Activated CD4-positive, alpha-beta memory T cell treated with anti-CD3 and anti-CD28 coated beads, Interleukin-2, amount 10 ng/mL, durations not matched to agents 7 days and 5 days (primary cell): ENCODE measurements around the gene TMEM97. TPM values are rescaled to one million over a fixed set of nuclear protein-coding genes. Genes with fewer than 3 reads are reported as not detected.
"Not testable (repeated sequence)": the region's sequence is repeated elsewhere in the genome, so short reads cannot be mapped to it uniquely, and the experiment has no call there.

Experiments
- CTCF ChIA-PET: fragments of 350-600 bp; sonication (Branson Sonifier 250); formaldehyde crosslinking; loops from one replicate; lab custom pipeline; 2021; ENCODE audit warnings: antibody characterized with exemption, inconsistent platforms; lab: Charles Lee
- POLR2A ChIA-PET: fragments of 350-600 bp; sonication (Branson Sonifier 250); formaldehyde crosslinking; loops from one replicate; lab custom pipeline; 2021; ENCODE audit warnings: antibody characterized with exemption; lab: Charles Lee
- DNase-seq: peaks from one replicate; pipeline ENCODE4 v3.0.0-alpha.2; 2020
- H3K27ac Mint-ChIP-seq: one replicate; pipeline ENCODE4 v1.8.0; 2021; ENCODE audit warnings: mild to moderate bottlenecking, mixed read lengths
- H3K27me3 Mint-ChIP-seq: one replicate; pipeline ENCODE4 v1.8.0; 2021; ENCODE audit warnings: mixed read lengths
- H3K36me3 Mint-ChIP-seq: one replicate; pipeline ENCODE4 v1.8.0; 2021; ENCODE audit warnings: low read depth, mixed read lengths
- H3K4me1 Mint-ChIP-seq: one replicate; pipeline ENCODE4 v1.8.0; 2021; ENCODE audit warnings: mixed read lengths
- H3K4me3 Mint-ChIP-seq: one replicate; pipeline ENCODE4 v1.8.0; 2021; ENCODE audit warnings: mild to moderate bottlenecking, mixed read lengths
- H3K9me3 Mint-ChIP-seq: one replicate; pipeline ENCODE4 v1.8.0; 2021; ENCODE audit warnings: mixed read lengths
- total RNA-seq, 2 experiments: library from RNA; stranded (reverse); gene quantifications; one replicate each; pipeline ENCODE4 v1.2.3, GENCODE V29; 2021

Gene TMEM97
- 10 to 100 TPM; 23.3 to 26.6 TPM for total RNA-seq

- DNase-seq: peak; percentile 95
- no peaks in the 10 kb centered on the region for H3K27me3 Mint-ChIP-seq
- peak within 1 kb of the TSS; percentile 89 for H3K4me3 Mint-ChIP-seq
- H3K4me1 Mint-ChIP-seq: peaks cover 41% of the 10 kb centered on the region
- ChIA-PET POLR2A (interaction anchor here (0.6 to 4.4 kb wide), 8 partner anchors 10 to 854 kb away, joined by 3 to 30 read pairs (median 4); partner anchors contain the start of genes IFT20, POLDIP2 and TNFAIP1), CTCF (interaction anchor here (0.7 to 2.8 kb wide), 8 partner anchors 8 to 513 kb away, joined by 3 to 13 read pairs (median 3); partner anchors contain the start of genes IFT20, POLDIP2 and TNFAIP1)
- H3K9me3 Mint-ChIP-seq: no peaks in the 10 kb centered on the region
- H3K27ac Mint-ChIP-seq: peak within 1 kb of the TSS; percentile 55
- no peaks in the 10 kb centered on the region for H3K36me3 Mint-ChIP-seq
These were observed at the start of gene TMEM97 for GRCh38 chr17:28318759-28319597. TMEM97 (plus strand) TSS chr17:28319200; CDS start chr17:28319240, 40 bp downstream.

- CTCF ChIA-PET: interaction anchor here (1.3 kb wide), 1 partner anchor 18 kb away, joined by 4 read pairs; no protein-coding TSS in a partner anchor
- DNase-seq: no peak
These were observed 48.9 kb upstream of the TMEM97 start for GRCh38 chr17:28270055-28270454.

GRCh38 chr17:28270926-28271325 lies 48.1 kb upstream of the TMEM97 start:
- peaks cover 11% of the 10 kb centered on the region for H3K9me3 Mint-ChIP-seq
- ChIA-PET POLR2A (no interaction called here), CTCF (interaction anchor here (1.3 kb wide), 1 partner anchor 19 kb away, joined by 4 read pairs; no protein-coding TSS in a partner anchor)
- H3K27ac Mint-ChIP-seq: no peak overlapping the region
- H3K4me1 Mint-ChIP-seq: peaks cover 1% of the 10 kb centered on the region
- no peak for DNase-seq
- peaks cover 2% of the 10 kb centered on the region for H3K36me3 Mint-ChIP-seq
- peaks cover 54% of the 10 kb centered on the region for H3K27me3 Mint-ChIP-seq
- H3K4me3 Mint-ChIP-seq: no peak overlapping the region

More at GRCh38 chr17:28270055-28270454, 48.9 kb upstream of the TMEM97 start:
- no peak overlapping the region for H3K4me3 Mint-ChIP-seq
- H3K36me3 Mint-ChIP-seq: peaks cover 2% of the 10 kb centered on the region
- peaks cover 11% of the 10 kb centered on the region for H3K9me3 Mint-ChIP-seq
- H3K27ac Mint-ChIP-seq: no peak overlapping the region
- peaks cover 47% of the 10 kb centered on the region for H3K27me3 Mint-ChIP-seq
- POLR2A ChIA-PET: no interaction called here
- peaks cover 1% of the 10 kb centered on the region for H3K4me1 Mint-ChIP-seq

GRCh38 chr17:28271431-28271830 lies 47.6 kb upstream of the TMEM97 start:
- POLR2A ChIA-PET: no interaction called here
- peaks cover 1% of the 10 kb centered on the region for H3K4me1 Mint-ChIP-seq
- H3K4me3 Mint-ChIP-seq: no peak overlapping the region
- CTCF ChIA-PET: interaction anchor here (1.3 kb wide), 1 partner anchor 20 kb away, joined by 4 read pairs; no protein-coding TSS in a partner anchor
- H3K27me3 Mint-ChIP-seq: peaks cover 59% of the 10 kb centered on the region
- H3K9me3 Mint-ChIP-seq: peaks cover 11% of the 10 kb centered on the region
- no peak overlapping the region for H3K27ac Mint-ChIP-seq
- H3K36me3 Mint-ChIP-seq: peaks cover 2% of the 10 kb centered on the region
- DNase-seq: no peak

- H3K4me1 Mint-ChIP-seq: peaks cover 1% of the 10 kb centered on the region
- DNase-seq: no peak
- CTCF ChIA-PET: no interaction called here
- no peak overlapping the region for H3K4me3 Mint-ChIP-seq
- no peak overlapping the region for H3K27ac Mint-ChIP-seq
- H3K36me3 Mint-ChIP-seq: peaks cover under 1% of the 10 kb centered on the region
- POLR2A ChIA-PET: no interaction called here
- H3K27me3 Mint-ChIP-seq: peaks cover 64% of the 10 kb centered on the region
- peaks cover 5% of the 10 kb centered on the region for H3K9me3 Mint-ChIP-seq
These were observed 46.8 kb upstream of the TMEM97 start for GRCh38 chr17:28272166-28272565.

GRCh38 chr17:28273341-28273740 lies 45.7 kb upstream of the TMEM97 start:
- CTCF ChIA-PET, H3K36me3 Mint-ChIP-seq, H3K4me3 Mint-ChIP-seq, H3K27ac Mint-ChIP-seq, DNase-seq, POLR2A ChIA-PET, H3K9me3 Mint-ChIP-seq: not testable (repeated sequence)
- Mint-ChIP-seq H3K4me1 (peaks cover 11% of the 10 kb centered on the region), H3K27me3 (peaks cover 74% of the 10 kb centered on the region)

GRCh38 chr17:28274591-28275265 lies 44.3 kb upstream of the TMEM97 start:
- peaks cover 79% of the 10 kb centered on the region for H3K27me3 Mint-ChIP-seq
- peaks cover 14% of the 10 kb centered on the region for H3K4me1 Mint-ChIP-seq
- ChIA-PET CTCF (no interaction called here), POLR2A (no interaction called here)
- no peak for DNase-seq
- peaks cover 3% of the 10 kb centered on the region for H3K36me3 Mint-ChIP-seq
- no peaks in the 10 kb centered on the region for H3K9me3 Mint-ChIP-seq
- no peak overlapping the region for H3K4me3 Mint-ChIP-seq
- H3K27ac Mint-ChIP-seq: no peak overlapping the region

- no peak overlapping the region for H3K4me3 Mint-ChIP-seq
- DNase-seq: no peak
- POLR2A ChIA-PET: no interaction called here
- peaks cover 78% of the 10 kb centered on the region for H3K27me3 Mint-ChIP-seq
- H3K27ac Mint-ChIP-seq: no peak overlapping the region
- CTCF ChIA-PET: interaction anchor here (1.2 kb wide), 1 partner anchor 24 kb away, joined by 3 read pairs; no protein-coding TSS in a partner anchor
- peaks cover 3% of the 10 kb centered on the region for H3K36me3 Mint-ChIP-seq
- no peaks in the 10 kb centered on the region for H3K9me3 Mint-ChIP-seq
- H3K4me1 Mint-ChIP-seq: peaks cover 14% of the 10 kb centered on the region
These were observed 43.0 kb upstream of the TMEM97 start for GRCh38 chr17:28276011-28276410.

- no peak overlapping the region for H3K27ac Mint-ChIP-seq
These were observed 39.6 kb upstream of the TMEM97 start for GRCh38 chr17:28279411-28279810.

GRCh38 chr17:28280826-28281225 lies 38.2 kb upstream of the TMEM97 start:
- POLR2A ChIA-PET: no interaction called here
- peaks cover 3% of the 10 kb centered on the region for H3K36me3 Mint-ChIP-seq
- no peak overlapping the region for H3K4me3 Mint-ChIP-seq

More at GRCh38 chr17:28279411-28279810, 39.6 kb upstream of the TMEM97 start:
- no peaks in the 10 kb centered on the region for H3K9me3 Mint-ChIP-seq
- DNase-seq: no peak
- H3K4me3 Mint-ChIP-seq: no peak overlapping the region
- CTCF ChIA-PET: no interaction called here
- peaks cover 69% of the 10 kb centered on the region for H3K27me3 Mint-ChIP-seq
- POLR2A ChIA-PET: no interaction called here
- H3K36me3 Mint-ChIP-seq: peaks cover 3% of the 10 kb centered on the region
- peaks cover 14% of the 10 kb centered on the region for H3K4me1 Mint-ChIP-seq

GRCh38 chr17:28282596-28282995 lies 36.4 kb upstream of the TMEM97 start:
- no peak overlapping the region for H3K27ac Mint-ChIP-seq
- H3K27me3 Mint-ChIP-seq: peaks cover 42% of the 10 kb centered on the region
- no peak overlapping the region for H3K4me3 Mint-ChIP-seq

More at GRCh38 chr17:28280826-28281225, 38.2 kb upstream of the TMEM97 start:
- Mint-ChIP-seq H3K4me1 (peaks cover 13% of the 10 kb centered on the region), H3K27ac (no peak overlapping the region), H3K27me3 (peaks cover 56% of the 10 kb centered on the region), H3K9me3 (no peaks in the 10 kb centered on the region)
- CTCF ChIA-PET: interaction anchor here (0.9 kb wide), 1 partner anchor 15 kb away, joined by 3 read pairs; no protein-coding TSS in a partner anchor
- no peak for DNase-seq

GRCh38 chr17:28285965-28286364 lies 33.0 kb upstream of the TMEM97 start:
- Mint-ChIP-seq H3K27me3 (peaks cover 19% of the 10 kb centered on the region), H3K4me1 (no peaks in the 10 kb centered on the region), H3K9me3 (no peaks in the 10 kb centered on the region), H3K4me3 (no peak overlapping the region), H3K36me3 (no peaks in the 10 kb centered on the region), H3K27ac (no peak overlapping the region)
- ChIA-PET POLR2A (interaction anchor here (0.9 kb wide), 1 partner anchor 50 kb away, joined by 3 read pairs; the partner anchor contains the start of genes IFT20 and TNFAIP1), CTCF (no interaction called here)
- no peak for DNase-seq

More at GRCh38 chr17:28282596-28282995, 36.4 kb upstream of the TMEM97 start:
- ChIA-PET POLR2A (no interaction called here), CTCF (no interaction called here)
- no peaks in the 10 kb centered on the region for H3K9me3 Mint-ChIP-seq
- H3K4me1 Mint-ChIP-seq: peaks cover 11% of the 10 kb centered on the region
- H3K36me3 Mint-ChIP-seq: peaks cover 3% of the 10 kb centered on the region
- no peak for DNase-seq
